ENCODE results near the gene SNX30.

GRCh38 chr9:112785986-112786385 is 35.4 kb downstream of the SNX30 start:
- no peak for TF ChIP-seq CTCF (IDR thresholded peaks at IDR 0.05)
- no peak for TF ChIP-seq POLR2A (IDR thresholded peaks at IDR 0.05)
- TF ChIP-seq POLR2AphosphoS5 (IDR thresholded peaks at IDR 0.05) = no peak

Measured in prostate gland (tissue), 2 donors.